Measurements from ENCODE around the gene CADM2. TPM values are rescaled to one million over a fixed set of nuclear protein-coding genes. Genes with fewer than 3 reads are reported as not detected.

CADM2 gene
- total RNA-seq, 2 experiments from 2014 or later, result 0.47 to 0.62 TPM

- Mint-ChIP-seq H3K27ac (no peak overlapping the region), H3K9me3 (no peaks in the 10 kb centered on the region)
- POLR2A ChIA-PET, result no interaction called here
These were observed 9.2 kb downstream of the CADM2 start for GRCh38 chr3:84967767-84968581.

GRCh38 chr3:84968701-84969235, 10.0 kb downstream of the CADM2 start:
- H3K36me3 Mint-ChIP-seq, result no peaks in the 10 kb centered on the region
- DNase-seq (no peak), ATAC-seq (ENCODE audit: low read depth) (no peak)
- no peaks in the 10 kb centered on the region for H3K27me3 Mint-ChIP-seq
- H3K9me3 Mint-ChIP-seq, result no peaks in the 10 kb centered on the region
- H3K4me1 Mint-ChIP-seq, result no peaks in the 10 kb centered on the region
- POLR2A ChIA-PET, result no interaction called here
- H3K27ac Mint-ChIP-seq, result no peak overlapping the region
- H3K4me3 Mint-ChIP-seq, result no peak overlapping the region

More at GRCh38 chr3:84967767-84968581, 9.2 kb downstream of the CADM2 start:
- no peak for ATAC-seq (ENCODE audit: low read depth)
- H3K36me3 Mint-ChIP-seq, result no peaks in the 10 kb centered on the region
- no peak overlapping the region for H3K4me3 Mint-ChIP-seq
- no peaks in the 10 kb centered on the region for H3K27me3 Mint-ChIP-seq
- DNase-seq, result no peak
- H3K4me1 Mint-ChIP-seq, result no peaks in the 10 kb centered on the region

- no peak for ATAC-seq (ENCODE audit: low read depth)
- H3K36me3 Mint-ChIP-seq, result no peaks in the 10 kb centered on the region
- H3K9me3 Mint-ChIP-seq, result no peaks in the 10 kb centered on the region
- POLR2A ChIA-PET, result no interaction called here
- no peak overlapping the region for H3K27ac Mint-ChIP-seq
- no peak for DNase-seq
- no peaks in the 10 kb centered on the region for H3K27me3 Mint-ChIP-seq
- H3K4me3 Mint-ChIP-seq, result no peak overlapping the region
- H3K4me1 Mint-ChIP-seq, result no peaks in the 10 kb centered on the region
These were observed 15.6 kb downstream of the CADM2 start for GRCh38 chr3:84974347-84974746.

- Mint-ChIP-seq H3K4me3 (no peak overlapping the region), H3K27ac (no peak overlapping the region), H3K9me3 (no peaks in the 10 kb centered on the region), H3K27me3 (no peaks in the 10 kb centered on the region), H3K36me3 (no peaks in the 10 kb centered on the region), H3K4me1 (no peaks in the 10 kb centered on the region)
- DNase-seq, result no peak
- POLR2A ChIA-PET, result no interaction called here
- no peak for ATAC-seq (ENCODE audit: low read depth)
These were observed 18.2 kb downstream of the CADM2 start for GRCh38 chr3:84977021-84977420.

- Mint-ChIP-seq H3K4me1 (no peaks in the 10 kb centered on the region), H3K27me3 (no peaks in the 10 kb centered on the region), H3K27ac (no peak overlapping the region), H3K9me3 (no peaks in the 10 kb centered on the region), H3K36me3 (no peaks in the 10 kb centered on the region), H3K4me3 (no peak overlapping the region)
- no peak for ATAC-seq (ENCODE audit: low read depth)
- DNase-seq, result no peak
- POLR2A ChIA-PET, result no interaction called here
These were observed 20.1 kb downstream of the CADM2 start for GRCh38 chr3:84978843-84979242.

- H3K9me3 Mint-ChIP-seq, result no peaks in the 10 kb centered on the region
- no peaks in the 10 kb centered on the region for H3K4me1 Mint-ChIP-seq
- no peak overlapping the region for H3K27ac Mint-ChIP-seq
- no peaks in the 10 kb centered on the region for H3K27me3 Mint-ChIP-seq
- no peak overlapping the region for H3K4me3 Mint-ChIP-seq
- H3K36me3 Mint-ChIP-seq, result no peaks in the 10 kb centered on the region
- POLR2A ChIA-PET, result no interaction called here
- ATAC-seq (ENCODE audit: low read depth) (no peak), DNase-seq (no peak)
These were observed 21.2 kb downstream of the CADM2 start for GRCh38 chr3:84980011-84980410.

GRCh38 chr3:84980456-84980855, 21.7 kb downstream of the CADM2 start:
- no peaks in the 10 kb centered on the region for H3K4me1 Mint-ChIP-seq
- H3K27ac Mint-ChIP-seq, result no peak overlapping the region
- ATAC-seq (ENCODE audit: low read depth) (no peak), DNase-seq (no peak)
- H3K4me3 Mint-ChIP-seq, result no peak overlapping the region
- H3K9me3 Mint-ChIP-seq, result no peaks in the 10 kb centered on the region
- no peaks in the 10 kb centered on the region for H3K27me3 Mint-ChIP-seq
- POLR2A ChIA-PET, result no interaction called here
- no peaks in the 10 kb centered on the region for H3K36me3 Mint-ChIP-seq

GRCh38 chr3:84983490-84983889, 24.7 kb downstream of the CADM2 start:
- no peak overlapping the region for H3K27ac Mint-ChIP-seq

GRCh38 chr3:84984429-84984828, 25.6 kb downstream of the CADM2 start:
- POLR2A ChIA-PET, result no interaction called here
- Mint-ChIP-seq H3K27me3 (no peaks in the 10 kb centered on the region), H3K27ac (no peak overlapping the region), H3K4me3 (no peak overlapping the region), H3K9me3 (no peaks in the 10 kb centered on the region), H3K36me3 (no peaks in the 10 kb centered on the region), H3K4me1 (no peaks in the 10 kb centered on the region)
- ATAC-seq (ENCODE audit: low read depth) (no peak), DNase-seq (no peak)

More at GRCh38 chr3:84983490-84983889, 24.7 kb downstream of the CADM2 start:
- H3K36me3 Mint-ChIP-seq, result no peaks in the 10 kb centered on the region
- ATAC-seq (ENCODE audit: low read depth) (no peak), DNase-seq (no peak)
- no peaks in the 10 kb centered on the region for H3K4me1 Mint-ChIP-seq
- POLR2A ChIA-PET, result no interaction called here
- no peak overlapping the region for H3K4me3 Mint-ChIP-seq
- H3K9me3 Mint-ChIP-seq, result no peaks in the 10 kb centered on the region
- H3K27me3 Mint-ChIP-seq, result no peaks in the 10 kb centered on the region

GRCh38 chr3:84985795-84986194, 27.0 kb downstream of the CADM2 start:
- DNase-seq (no peak), ATAC-seq (ENCODE audit: low read depth) (no peak)
- Mint-ChIP-seq H3K27ac (no peak overlapping the region), H3K36me3 (no peaks in the 10 kb centered on the region), H3K4me1 (no peaks in the 10 kb centered on the region), H3K27me3 (no peaks in the 10 kb centered on the region), H3K4me3 (no peak overlapping the region), H3K9me3 (no peaks in the 10 kb centered on the region)
- POLR2A ChIA-PET, result no interaction called here

- POLR2A ChIA-PET, result no interaction called here
- Mint-ChIP-seq H3K4me1 (no peaks in the 10 kb centered on the region), H3K9me3 (no peaks in the 10 kb centered on the region), H3K36me3 (no peaks in the 10 kb centered on the region), H3K27me3 (no peaks in the 10 kb centered on the region), H3K27ac (no peak overlapping the region), H3K4me3 (no peak overlapping the region)
- DNase-seq, result no peak
- no peak for ATAC-seq (ENCODE audit: low read depth)
These were observed 29.1 kb downstream of the CADM2 start for GRCh38 chr3:84987706-84988504.

GRCh38 chr3:84989102-84989501, 30.3 kb downstream of the CADM2 start:
- no peak overlapping the region for H3K4me3 Mint-ChIP-seq
- POLR2A ChIA-PET, result no interaction called here
- H3K36me3 Mint-ChIP-seq, result no peaks in the 10 kb centered on the region
- no peaks in the 10 kb centered on the region for H3K27me3 Mint-ChIP-seq
- no peak for DNase-seq
- no peaks in the 10 kb centered on the region for H3K9me3 Mint-ChIP-seq
- no peak overlapping the region for H3K27ac Mint-ChIP-seq
- H3K4me1 Mint-ChIP-seq, result no peaks in the 10 kb centered on the region
- no peak for ATAC-seq (ENCODE audit: low read depth)

GRCh38 chr3:84991422-84991900, 32.7 kb downstream of the CADM2 start:
- H3K9me3 Mint-ChIP-seq, result no peaks in the 10 kb centered on the region
- no peaks in the 10 kb centered on the region for H3K4me1 Mint-ChIP-seq
- ATAC-seq (ENCODE audit: low read depth) (no peak), DNase-seq (no peak)
- no peak overlapping the region for H3K4me3 Mint-ChIP-seq
- no peaks in the 10 kb centered on the region for H3K36me3 Mint-ChIP-seq
- POLR2A ChIA-PET, result no interaction called here
- H3K27ac Mint-ChIP-seq, result no peak overlapping the region
- no peaks in the 10 kb centered on the region for H3K27me3 Mint-ChIP-seq

- Mint-ChIP-seq H3K9me3 (no peaks in the 10 kb centered on the region), H3K27ac (no peak overlapping the region), H3K4me1 (no peaks in the 10 kb centered on the region), H3K4me3 (no peak overlapping the region), H3K27me3 (no peaks in the 10 kb centered on the region), H3K36me3 (no peaks in the 10 kb centered on the region)
- DNase-seq (no peak), ATAC-seq (ENCODE audit: low read depth) (no peak)
- POLR2A ChIA-PET, result no interaction called here
These were observed 35.2 kb downstream of the CADM2 start for GRCh38 chr3:84993956-84994355.

All from activated naive CD8-positive, alpha-beta T cell treated with anti-CD3 and anti-CD28 coated beads, Interleukin-2, amount 10 ng/mL, durations not matched to agents 7 days and 5 days (primary cell).